SW 1271 (cell line): ENCODE measurements around the gene CPTP.
"Not testable (repeated sequence)": the region's sequence is repeated elsewhere in the genome, so short reads cannot be mapped to it uniquely, and the experiment has no call there.

Experiments used
- DNase-seq, 2 experiments: peaks; one replicate each; lab custom pipeline; 2025; lab: John Stamatoyannopoulos, UW

CPTP gene

GRCh38 chr1:1365875-1366698, 41.5 kb downstream of the CPTP start:
- no peak for DNase-seq

- no peak for DNase-seq
These were observed 42.1 kb downstream of the CPTP start for GRCh38 chr1:1366699-1367066.

- DNase-seq, result no peak
These were observed 42.7 kb downstream of the CPTP start for GRCh38 chr1:1367315-1367714.

- DNase-seq, result not testable (repeated sequence)
These were observed 45.5 kb downstream of the CPTP start for GRCh38 chr1:1370094-1370493.

- DNase-seq, result no peak
These were observed 46.2 kb downstream of the CPTP start for GRCh38 chr1:1370771-1371300.

- no peak for DNase-seq
These were observed 46.8 kb downstream of the CPTP start for GRCh38 chr1:1371364-1371745.

GRCh38 chr1:1371746-1372711, 47.4 kb downstream of the CPTP start:
- peak in 1 of 2 experiments; percentile 37 for DNase-seq

GRCh38 chr1:1373051-1373814, 48.6 kb downstream of the CPTP start:
- DNase-seq, result no peak

GRCh38 chr1:1373815-1374588, 49.4 kb downstream of the CPTP start:
- DNase-seq, result no peak

- no peak for DNase-seq
These were observed 50.0 kb downstream of the CPTP start for GRCh38 chr1:1374589-1374928.

GRCh38 chr1:1374929-1375662, 50.5 kb downstream of the CPTP start, which contains the start of gene AURKAIP1:
Gene AURKAIP1 (minus strand): TSS chr1:1375207. CDS start chr1:1374756, 451 bp downstream.
- peak; percentile 94 to 95 for DNase-seq

GRCh38 chr1:1376551-1377226, 52.1 kb downstream of the CPTP start:
- no peak for DNase-seq

GRCh38 chr1:1377540-1378205, 53.1 kb downstream of the CPTP start:
- DNase-seq, result no peak
